Suprapubic skin (tissue), 4 donors: ENCODE measurements around the gene ARPC5. TPM values are rescaled to one million over a fixed set of nuclear protein-coding genes. Genes with fewer than 3 reads are reported as not detected.
A peak's percentile ranks its signal among the peaks of the same experiment; 100 is the strongest.

Experiments used
- DNase-seq, 2 donors: peaks; one replicate each; pipeline ENCODE4 v3.0.0-alpha.2; 2019; ENCODE audit warnings: low spot score in 2 of 2
- H3K27ac ChIP-seq: fragments of 200-600 bp; sonication (generic); one replicate; pipeline ENCODE4 v1.5.1; 2019
- H3K27me3 ChIP-seq: fragments of 200-600 bp; sonication (generic); one replicate; pipeline ENCODE4 v1.5.1; 2019
- H3K36me3 ChIP-seq: fragments of 200-600 bp; sonication (generic); one replicate; pipeline ENCODE4 v1.5.1; 2019
- H3K4me1 ChIP-seq: fragments of 200-600 bp; sonication (generic); one replicate; pipeline ENCODE4 v1.5.1; 2019
- H3K4me3 ChIP-seq: fragments of 200-600 bp; sonication (generic); one replicate; pipeline ENCODE4 v1.5.1; 2019; ENCODE audit warnings: mild to moderate bottlenecking
- H3K9me3 ChIP-seq: fragments of 200-600 bp; sonication (generic); one replicate; pipeline ENCODE4 v1.5.1; 2019
- EP300 ChIP-seq: sonication (generic); formaldehyde crosslinking; IDR thresholded peaks from one replicate; pipeline ENCODE4 v1.6.1; 2017; ENCODE audit warnings: antibody characterized with exemption
- POLR2A ChIP-seq, 2 donors: fragments of 450-650 bp; IDR thresholded peaks; one replicate each; pipeline ENCODE4 v1.6.1; 2017; ENCODE audit warnings: antibody characterized with exemption in 2 of 2, mild to moderate bottlenecking in 2 of 2, moderate library complexity in 2 of 2
- POLR2AphosphoS5 ChIP-seq, 3 donors: sonication (generic); formaldehyde crosslinking; IDR thresholded peaks; one replicate each; pipeline ENCODE4 v1.6.1; 2017; ENCODE audit warnings: antibody characterized with exemption in 3 of 3
- WGBS: methylation state at CpG from one replicate; pipeline ENCODE4 v1.1.5; 2018; 5-methylcytosine and 5-hydroxymethylcytosine counted together
- total RNA-seq, 4 donors: library from RNA; depleted of rRNA; stranded (reverse); fragments of >200 nt; gene quantifications; one replicate each; pipeline ENCODE4 v1.1.0, GENCODE V29; 2016
- TF ChIP-seq, protein P1 (sequence below), 2 donors: fragments of 200-600 bp in 1 of 2; fragments of 450-650 bp in 1 of 2; sonication (generic) in 1 of 2; IDR thresholded peaks; one replicate each; pipeline ENCODE4 v1.5.1; 2016 to 2019; ENCODE audit warnings: antibody characterized with exemption in 2 of 2, mild to moderate bottlenecking in 1 of 2, moderate library complexity in 1 of 2

The ARPC5 gene
- total RNA-seq, 4 donors from 2014 or later = 45.1 to 66.9 (median 52.5) TPM

DNA sequence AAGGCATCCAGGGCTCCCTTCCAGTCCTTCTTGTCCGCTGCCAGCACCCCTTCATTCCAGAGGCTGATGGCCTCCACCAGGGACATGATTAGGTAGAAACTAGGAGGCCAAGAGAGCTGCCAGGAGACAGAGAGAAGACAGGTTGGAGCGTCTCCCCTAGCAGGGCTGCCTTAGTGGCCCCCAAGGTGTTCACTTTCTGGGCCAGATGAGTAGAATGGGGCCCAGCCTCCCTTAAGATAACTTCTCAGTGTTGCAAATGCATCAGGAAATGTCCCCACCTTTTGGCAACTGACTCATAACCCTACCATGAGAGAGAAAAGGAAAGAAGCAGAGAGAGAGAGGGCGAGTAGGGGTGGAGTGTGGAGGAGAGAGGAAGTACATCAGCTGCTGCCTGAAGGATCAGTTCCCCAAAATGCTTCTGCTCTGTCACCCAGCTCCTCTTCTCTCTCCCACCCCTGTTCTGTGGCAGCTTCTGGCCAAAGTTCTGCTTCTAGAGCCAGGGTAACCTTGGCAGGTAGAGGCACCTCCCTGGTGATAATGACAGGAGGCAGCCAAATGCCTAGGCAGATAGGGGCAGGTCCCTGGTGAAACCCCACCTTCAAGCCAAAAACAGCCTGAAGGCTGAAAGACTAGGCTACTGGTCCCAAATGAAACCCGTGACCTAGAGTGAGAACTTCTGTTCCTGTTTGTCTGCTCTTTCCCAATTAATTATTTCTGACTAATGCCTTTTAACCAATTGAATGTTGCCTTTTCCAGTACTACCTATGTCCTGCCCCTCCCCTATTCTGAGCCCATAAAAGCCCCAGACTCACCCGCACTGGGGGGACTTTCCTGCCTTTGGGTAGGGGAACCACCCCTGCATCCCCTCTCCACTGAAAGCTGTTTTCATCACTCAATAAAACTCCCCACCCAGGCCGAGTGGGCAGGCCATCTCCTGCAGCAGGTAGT is 45.1 kb downstream of the ARPC5 start, which contains the start of gene NCF2:
Gene NCF2 (minus strand): TSS at position 216 of the 948 bp plus-strand sequence. CDS start 130 bp downstream, at position 86.
- TF ChIP-seq POLR2AphosphoS5 (IDR thresholded peaks at IDR 0.05) = no peak
- TF ChIP-seq, protein P1, sequence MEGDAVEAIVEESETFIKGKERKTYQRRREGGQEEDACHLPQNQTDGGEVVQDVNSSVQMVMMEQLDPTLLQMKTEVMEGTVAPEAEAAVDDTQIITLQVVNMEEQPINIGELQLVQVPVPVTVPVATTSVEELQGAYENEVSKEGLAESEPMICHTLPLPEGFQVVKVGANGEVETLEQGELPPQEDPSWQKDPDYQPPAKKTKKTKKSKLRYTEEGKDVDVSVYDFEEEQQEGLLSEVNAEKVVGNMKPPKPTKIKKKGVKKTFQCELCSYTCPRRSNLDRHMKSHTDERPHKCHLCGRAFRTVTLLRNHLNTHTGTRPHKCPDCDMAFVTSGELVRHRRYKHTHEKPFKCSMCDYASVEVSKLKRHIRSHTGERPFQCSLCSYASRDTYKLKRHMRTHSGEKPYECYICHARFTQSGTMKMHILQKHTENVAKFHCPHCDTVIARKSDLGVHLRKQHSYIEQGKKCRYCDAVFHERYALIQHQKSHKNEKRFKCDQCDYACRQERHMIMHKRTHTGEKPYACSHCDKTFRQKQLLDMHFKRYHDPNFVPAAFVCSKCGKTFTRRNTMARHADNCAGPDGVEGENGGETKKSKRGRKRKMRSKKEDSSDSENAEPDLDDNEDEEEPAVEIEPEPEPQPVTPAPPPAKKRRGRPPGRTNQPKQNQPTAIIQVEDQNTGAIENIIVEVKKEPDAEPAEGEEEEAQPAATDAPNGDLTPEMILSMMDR (IDR thresholded peaks at IDR 0.05) = no peak
- no peak for TF ChIP-seq POLR2A (IDR thresholded peaks at IDR 0.05)
- TF ChIP-seq EP300 = no peak
- Histone ChIP-seq H3K36me3 (no peaks in the 10 kb centered on the region), H3K4me1 (peaks cover 7% of the 10 kb centered on the region), H3K27me3 (no peaks in the 10 kb centered on the region), H3K4me3 (peak within 1 kb of the TSS; percentile 19), H3K9me3 (no peaks in the 10 kb centered on the region), H3K27ac (peak within 1 kb of the TSS; percentile 76)
- no peak for DNase-seq
- WGBS = 69% methylated on average over 6 of the region's 6 CpGs

GRCh38 chr1:183589874-183590243 is 45.7 kb downstream of the ARPC5 start:
- no peak for TF ChIP-seq EP300
- no peak for TF ChIP-seq POLR2AphosphoS5 (IDR thresholded peaks at IDR 0.05)
- TF ChIP-seq, protein P1 (IDR thresholded peaks at IDR 0.05) = no peak
- no peak for TF ChIP-seq POLR2A (IDR thresholded peaks at IDR 0.05)
- Histone ChIP-seq H3K36me3 (no peaks in the 10 kb centered on the region), H3K9me3 (no peaks in the 10 kb centered on the region), H3K27ac (peak overlapping the region; percentile 76), H3K4me3 (peak overlapping the region; percentile 19), H3K4me1 (peaks cover 7% of the 10 kb centered on the region), H3K27me3 (no peaks in the 10 kb centered on the region)
- 78% methylated on average over 4 of the region's 4 CpGs for WGBS
- no peak for DNase-seq

- no peak for DNase-seq
- Histone ChIP-seq H3K4me3 (peak overlapping the region; percentile 19), H3K4me1 (peaks cover 7% of the 10 kb centered on the region), H3K9me3 (no peaks in the 10 kb centered on the region), H3K36me3 (no peaks in the 10 kb centered on the region), H3K27ac (peak overlapping the region; percentile 76), H3K27me3 (no peaks in the 10 kb centered on the region)
- WGBS = 79% methylated on average over 5 of the region's 5 CpGs
- TF ChIP-seq POLR2AphosphoS5 (IDR thresholded peaks at IDR 0.05) (no peak), POLR2A (IDR thresholded peaks at IDR 0.05) (no peak), EP300 (no peak)
- TF ChIP-seq, protein P1 (IDR thresholded peaks at IDR 0.05) = no peak
Measured at GRCh38 chr1:183589384-183589783, 46.2 kb downstream of the ARPC5 start.

DNA sequence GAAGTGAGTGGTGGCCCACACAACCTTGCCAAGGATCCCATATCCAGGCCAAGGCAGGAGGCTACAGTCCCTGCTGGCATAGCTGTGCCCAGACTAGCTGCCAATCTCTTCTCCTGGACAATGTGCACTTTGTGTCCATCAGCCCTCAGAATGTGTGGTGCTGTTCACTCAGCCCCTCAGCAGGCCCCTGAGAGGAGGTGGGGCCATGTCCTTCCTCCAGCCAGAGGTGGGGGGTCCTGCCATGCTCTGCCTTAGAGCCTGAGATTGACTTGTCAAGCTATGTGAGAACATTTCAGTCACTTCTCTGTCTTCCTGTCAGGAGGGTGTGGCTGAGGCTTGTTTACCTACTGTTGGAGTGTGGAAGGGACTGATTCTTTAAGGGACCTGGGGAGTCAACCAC is 46.8 kb downstream of the ARPC5 start:
- TF ChIP-seq EP300 (no peak), POLR2A (IDR thresholded peaks at IDR 0.05) (no peak), POLR2AphosphoS5 (IDR thresholded peaks at IDR 0.05) (no peak)
- TF ChIP-seq, protein P1 (IDR thresholded peaks at IDR 0.05) = no peak
- Histone ChIP-seq H3K4me1 (peaks cover 7% of the 10 kb centered on the region), H3K9me3 (no peaks in the 10 kb centered on the region), H3K27ac (peak overlapping the region; percentile 76), H3K27me3 (no peaks in the 10 kb centered on the region), H3K36me3 (no peaks in the 10 kb centered on the region), H3K4me3 (peak overlapping the region; percentile 19)
- no peak for DNase-seq

DNA sequence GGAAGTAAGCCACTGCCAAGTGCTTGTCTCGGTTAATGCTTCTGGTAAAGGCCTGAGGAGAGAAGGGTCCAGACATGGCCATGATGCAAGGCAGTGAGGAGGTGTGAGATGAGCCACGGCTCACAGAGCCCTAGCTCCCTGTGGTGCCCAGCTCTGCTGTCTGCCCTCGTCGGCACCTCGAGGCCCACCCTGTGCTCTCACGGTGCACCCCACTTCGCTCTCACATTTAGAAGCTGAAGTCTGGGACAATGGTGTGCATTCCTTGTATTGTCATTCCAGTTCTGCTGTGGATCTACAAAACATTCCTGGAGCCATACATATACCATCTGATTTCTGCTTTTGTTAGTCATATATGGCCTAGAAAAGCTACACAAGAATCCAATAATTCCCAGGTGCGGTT is 48.7 kb downstream of the ARPC5 start:
- Histone ChIP-seq H3K36me3 (no peaks in the 10 kb centered on the region), H3K27me3 (no peaks in the 10 kb centered on the region), H3K27ac (no peak overlapping the region), H3K9me3 (no peaks in the 10 kb centered on the region), H3K4me1 (peaks cover 7% of the 10 kb centered on the region), H3K4me3 (no peak overlapping the region)
- TF ChIP-seq EP300 = no peak
- TF ChIP-seq POLR2A (IDR thresholded peaks at IDR 0.05) = no peak
- TF ChIP-seq POLR2AphosphoS5 (IDR thresholded peaks at IDR 0.05) = no peak
- TF ChIP-seq, protein P1 (IDR thresholded peaks at IDR 0.05) = no peak
- no peak for DNase-seq
- 89% methylated on average over 8 of the region's 8 CpGs for WGBS
